ENCODE measurements around the gene METTL27.
A peak's percentile ranks its signal among the peaks of the same experiment; 100 is the strongest.
"Not testable (repeated sequence)": the region's sequence is repeated elsewhere in the genome, so short reads cannot be mapped to it uniquely, and the experiment has no call there.

METTL27 gene

DNA sequence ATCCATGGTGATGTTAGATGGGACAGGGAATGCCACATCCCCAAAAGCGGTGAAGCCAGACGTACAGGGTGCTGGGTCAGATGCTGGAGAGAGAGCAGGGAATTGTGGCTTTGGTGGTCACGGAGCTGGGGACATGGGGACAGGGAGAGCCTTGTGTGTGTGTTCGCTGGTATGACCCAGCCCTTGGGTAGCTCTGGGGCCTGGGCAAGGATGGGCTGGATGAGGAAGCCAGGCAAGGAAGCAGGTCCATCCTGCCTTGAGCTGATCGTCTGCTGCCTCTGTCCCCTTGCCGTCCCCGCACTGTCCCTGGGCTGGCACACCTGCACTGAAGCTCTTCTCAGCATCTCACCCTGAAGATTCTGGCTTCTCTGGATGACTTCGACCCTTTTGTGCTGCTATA is 26.9 kb downstream of the METTL27 start:
- DNase-seq: no peak

DNA sequence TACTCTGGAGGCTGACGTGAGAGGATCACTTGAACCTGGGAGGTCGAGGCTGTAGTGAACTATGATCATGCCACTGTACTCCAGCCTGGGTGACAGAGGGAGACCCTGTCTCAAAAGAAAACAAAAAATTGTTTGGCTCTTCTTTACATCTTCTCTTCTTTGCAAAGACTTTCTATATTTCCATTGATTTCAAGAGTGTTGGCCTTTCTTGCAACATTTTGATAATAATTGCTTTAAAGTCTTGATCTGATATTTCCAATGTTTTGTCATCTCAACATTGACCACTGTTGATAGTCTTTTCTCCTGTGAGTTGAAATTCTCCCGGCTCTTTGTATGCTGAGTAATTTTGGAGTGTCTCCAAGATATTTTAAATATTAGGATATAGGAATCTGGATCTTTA is 29.3 kb downstream of the METTL27 start:
- no peak for DNase-seq

DNA sequence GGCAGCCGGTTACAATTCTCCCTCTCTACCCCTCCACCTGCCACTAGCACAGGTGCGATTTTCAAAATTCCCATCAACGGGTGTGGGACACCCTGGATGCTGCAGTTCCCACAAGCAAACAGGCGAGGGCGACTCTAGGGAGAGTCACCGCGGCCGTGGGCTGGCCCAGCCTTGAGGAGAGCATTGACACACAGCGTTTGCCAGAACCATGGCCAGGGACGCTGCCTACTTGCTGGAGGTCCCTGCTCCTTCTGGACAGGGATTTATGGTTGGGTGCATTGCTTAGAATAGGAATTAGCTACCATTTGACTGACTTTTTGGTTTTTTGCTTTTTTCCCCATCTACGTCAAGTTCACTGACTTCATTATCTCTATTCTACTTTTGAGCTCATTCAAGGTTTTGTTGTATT is 30.6 kb downstream of the METTL27 start:
- peak; percentile 55 for DNase-seq

DNA sequence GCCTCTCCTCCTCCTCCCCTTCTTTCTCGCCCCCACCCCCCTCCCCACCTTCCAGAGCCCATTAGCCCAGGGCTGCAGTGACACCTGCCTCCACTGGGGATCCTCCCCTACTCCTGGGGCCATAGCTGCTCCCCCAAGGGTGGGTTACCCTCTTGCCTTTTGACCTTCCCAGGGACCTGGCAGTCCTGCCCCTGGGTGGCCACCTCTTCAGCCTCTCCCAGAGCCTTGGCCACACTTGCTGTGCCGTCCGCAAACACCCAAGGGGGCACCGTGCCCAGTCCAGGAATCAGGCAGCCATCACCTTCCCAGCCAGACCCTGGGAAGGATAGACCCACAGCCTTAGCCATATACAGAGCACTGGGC is 31.3 kb downstream of the METTL27 start:
- DNase-seq: no peak

DNA sequence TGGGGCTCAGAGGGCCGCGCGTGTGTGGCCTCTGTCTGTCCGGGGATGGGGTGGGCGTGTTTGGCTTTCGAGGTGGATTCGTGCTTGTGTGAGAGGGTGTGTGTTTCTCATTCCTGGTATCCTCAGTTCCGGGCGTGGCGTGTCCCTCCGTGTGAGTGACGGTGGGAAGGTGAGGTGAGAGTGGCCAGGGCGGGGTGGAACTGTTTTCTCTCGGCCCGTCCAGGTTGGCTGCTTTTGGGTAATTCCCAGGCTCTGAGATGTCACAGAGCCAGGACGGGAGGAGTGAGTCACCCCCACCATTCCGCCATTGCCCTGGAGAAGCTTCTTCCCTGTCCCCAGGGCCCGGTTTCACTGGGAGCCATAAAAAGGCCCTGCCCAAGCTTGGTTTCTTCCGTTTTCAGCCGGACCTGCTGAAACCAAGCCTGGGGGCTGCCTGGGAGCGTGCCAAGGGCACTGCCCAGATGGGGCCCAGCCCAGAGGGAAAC is 32.8 kb downstream of the METTL27 start:
- no peak for DNase-seq

DNA sequence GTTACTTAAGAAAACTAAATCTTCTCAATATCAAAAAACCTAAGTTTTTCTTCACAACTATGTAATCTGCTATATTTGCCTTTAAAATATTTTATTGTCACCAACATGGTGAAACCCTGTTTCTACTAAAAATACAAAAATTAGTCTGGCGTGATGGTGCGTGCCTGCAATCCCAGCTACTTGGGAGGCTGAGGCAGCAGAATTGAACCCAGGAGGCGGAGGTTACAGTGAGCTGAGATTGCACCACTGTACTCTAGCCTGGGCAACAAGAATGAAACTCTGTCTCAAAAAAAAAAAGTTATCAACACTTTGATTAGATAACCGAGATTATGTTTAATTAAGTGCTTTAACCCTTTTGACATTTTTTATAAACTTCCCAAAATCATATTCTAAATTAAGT is 39.9 kb downstream of the METTL27 start:
- DNase-seq: no peak

DNA sequence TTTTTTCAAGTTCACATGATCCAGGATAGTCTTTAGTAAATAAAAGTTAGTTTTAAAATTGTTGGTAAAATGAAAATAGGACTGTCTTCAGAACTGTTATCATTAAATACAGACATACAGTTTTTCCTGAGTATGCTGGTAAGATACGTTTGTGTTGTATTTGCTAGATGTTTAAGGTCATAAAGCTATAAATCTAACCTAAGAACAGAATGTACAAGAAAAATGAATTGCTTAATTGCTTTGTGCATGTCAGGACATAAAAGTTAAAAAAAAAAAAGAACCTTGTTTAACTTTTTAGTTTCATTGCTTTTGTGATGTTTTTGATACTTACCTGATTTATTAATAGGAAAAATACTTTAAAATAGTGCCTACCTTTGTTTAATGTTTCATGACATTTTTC is 40.7 kb downstream of the METTL27 start:
- no peak for DNase-seq

DNA sequence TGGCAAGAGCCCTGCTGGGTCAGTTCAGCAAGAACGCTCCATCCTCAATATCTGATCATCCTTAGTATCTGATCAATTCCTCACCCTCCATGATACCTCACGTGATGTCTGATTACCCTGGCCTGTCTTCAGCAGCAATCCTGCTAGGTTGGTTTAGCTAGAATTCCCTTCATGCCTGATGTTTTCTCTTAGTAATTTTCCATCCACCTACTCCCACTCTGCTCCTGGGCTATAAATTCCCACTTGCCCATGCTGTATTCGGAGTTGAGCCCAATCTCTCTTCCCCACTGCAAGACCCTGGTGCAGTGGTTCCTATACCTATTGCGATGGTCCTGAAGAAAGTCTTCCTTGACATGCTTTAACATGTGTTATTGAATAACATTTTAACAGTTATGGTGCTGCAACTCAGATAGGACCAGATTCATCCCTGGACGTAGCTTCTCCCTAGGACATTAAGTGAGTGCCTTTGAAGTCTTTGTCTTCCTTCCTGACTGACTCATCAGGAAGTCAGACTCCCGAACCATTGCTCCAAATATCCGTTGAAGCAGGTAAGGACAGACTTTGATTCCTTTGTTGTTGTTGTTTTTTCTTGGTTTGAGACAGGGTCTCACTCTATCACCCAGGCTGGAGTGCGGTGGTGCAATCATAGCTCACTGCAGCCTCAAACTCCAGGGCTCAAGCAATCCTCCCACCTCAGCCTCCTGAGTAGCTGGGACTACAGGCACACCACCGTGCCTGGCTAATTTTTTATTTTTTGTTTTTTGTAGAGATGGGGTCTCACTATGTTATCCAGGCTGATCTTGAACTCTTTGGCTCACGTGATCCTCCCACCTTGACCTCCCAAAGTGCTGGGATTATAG is 42.8 kb downstream of the METTL27 start:
- DNase-seq: no peak

DNA sequence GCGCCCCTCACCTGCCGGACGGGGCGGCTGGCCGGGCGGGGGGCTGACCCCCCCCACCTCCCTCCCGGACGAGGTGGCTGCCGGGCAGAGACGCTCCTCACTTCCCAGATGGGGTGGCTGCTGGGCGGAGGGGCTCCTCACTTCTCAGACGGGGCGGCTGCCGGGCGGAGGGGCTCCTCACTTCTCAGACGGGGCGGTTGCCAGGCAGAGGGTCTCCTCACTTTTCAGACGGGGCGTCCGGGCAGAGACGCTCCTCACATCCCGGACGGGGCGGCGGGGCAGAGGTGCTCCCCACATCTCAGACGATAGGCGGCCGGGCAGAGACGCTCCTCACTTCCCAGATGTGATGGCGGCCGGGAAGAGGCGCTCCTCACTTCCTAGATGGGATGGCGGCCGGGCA is 45.1 kb downstream of the METTL27 start:
- DNase-seq: not testable (repeated sequence)

DNA sequence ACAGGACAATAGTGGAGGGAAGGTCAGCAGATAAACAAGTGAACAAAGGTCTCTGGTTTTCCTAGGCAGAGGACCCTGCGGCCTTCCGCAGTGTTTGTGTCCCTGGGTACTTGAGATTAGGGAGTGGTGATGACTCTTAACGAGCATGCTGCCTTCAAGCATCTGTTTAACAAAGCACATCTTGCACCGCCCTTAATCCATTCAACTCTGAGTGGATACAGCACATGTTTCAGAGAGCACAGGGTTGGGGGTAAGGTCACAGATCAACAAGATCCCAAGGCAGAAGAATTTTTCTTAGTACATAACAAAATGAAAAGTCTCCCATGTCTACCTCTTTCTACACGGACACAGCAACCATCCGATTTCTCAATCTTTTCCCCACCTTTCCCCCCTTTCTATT is 45.7 kb downstream of the METTL27 start:
- DNase-seq: not testable (repeated sequence)

DNA sequence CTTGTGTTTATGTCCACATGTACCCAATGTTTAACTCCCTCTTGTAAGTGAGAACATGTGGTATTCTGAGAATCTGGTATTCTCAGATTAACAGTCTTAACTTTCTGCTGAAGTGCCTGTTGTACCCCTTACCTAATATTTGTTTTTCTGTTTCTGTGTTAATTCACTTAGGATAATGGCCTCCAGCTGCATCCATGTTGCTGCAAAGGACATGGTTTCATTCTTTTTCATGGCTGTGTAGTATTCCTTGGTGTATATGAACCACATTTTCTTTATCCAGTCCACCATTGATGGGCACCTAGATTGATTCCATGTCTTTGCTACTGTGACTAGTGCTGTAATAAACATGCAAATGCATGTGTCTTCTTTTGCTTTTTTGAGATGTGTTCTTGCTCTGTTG is 47.1 kb downstream of the METTL27 start:
- not testable (repeated sequence) for DNase-seq

DNA sequence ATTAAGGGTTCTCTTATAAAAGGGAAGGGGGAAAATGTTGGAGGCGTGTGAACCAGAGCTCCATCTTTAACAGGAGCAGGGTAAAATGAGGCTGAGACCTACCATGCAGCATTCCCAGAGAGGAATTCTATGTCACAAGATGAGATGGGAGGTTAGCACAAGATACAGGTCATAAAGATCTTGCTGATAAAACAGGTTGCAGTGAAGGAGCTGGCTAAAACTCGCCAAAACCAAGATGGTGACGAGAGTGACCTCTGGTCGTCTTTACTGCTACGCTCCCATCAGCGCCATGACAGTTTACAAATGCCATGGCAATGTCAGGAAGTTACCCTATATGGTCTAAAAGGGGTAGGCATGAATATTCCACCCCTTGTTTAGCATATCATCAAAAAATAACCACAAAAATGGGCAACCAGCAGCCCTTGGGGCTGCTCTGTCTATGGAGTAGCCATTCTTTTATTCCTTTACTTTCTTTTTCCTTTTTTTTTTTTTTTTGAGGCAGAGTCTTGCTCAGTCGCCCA is 51.1 kb downstream of the METTL27 start:
- not testable (repeated sequence) for DNase-seq

DNA sequence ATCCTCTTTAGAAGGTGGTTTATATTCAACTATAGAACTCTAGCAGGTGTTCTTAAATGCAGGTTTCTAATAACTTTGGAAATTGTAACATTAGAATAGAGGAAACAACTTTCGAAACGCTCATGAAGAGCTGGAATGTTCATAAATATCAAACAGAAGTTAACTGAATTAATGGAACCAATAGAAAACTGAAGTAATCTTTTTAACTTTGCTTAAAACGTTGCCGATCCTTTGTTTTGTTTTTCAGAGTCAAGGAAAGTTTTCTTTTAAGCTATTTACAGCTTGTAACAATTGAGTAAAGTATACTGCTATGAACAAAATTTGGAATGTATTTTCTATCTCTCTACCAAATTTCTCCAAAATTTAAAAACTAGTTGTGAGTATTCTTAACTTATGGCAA is 53.3 kb downstream of the METTL27 start:
- no peak for DNase-seq

DNA sequence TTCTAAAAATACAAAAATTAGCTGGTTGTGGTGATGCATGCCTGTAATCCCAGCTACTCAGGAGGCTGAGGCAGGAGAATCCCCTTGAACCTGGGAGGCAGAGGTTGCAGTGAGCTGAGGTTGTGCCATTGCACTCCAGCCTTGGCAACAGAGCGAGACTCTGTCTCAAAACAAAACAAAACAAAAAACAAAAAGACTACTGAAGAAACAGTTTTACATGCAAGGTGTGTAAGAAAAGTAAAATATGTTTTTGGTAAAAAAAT is 54.6 kb downstream of the METTL27 start:
- DNase-seq: not testable (repeated sequence)

DNA sequence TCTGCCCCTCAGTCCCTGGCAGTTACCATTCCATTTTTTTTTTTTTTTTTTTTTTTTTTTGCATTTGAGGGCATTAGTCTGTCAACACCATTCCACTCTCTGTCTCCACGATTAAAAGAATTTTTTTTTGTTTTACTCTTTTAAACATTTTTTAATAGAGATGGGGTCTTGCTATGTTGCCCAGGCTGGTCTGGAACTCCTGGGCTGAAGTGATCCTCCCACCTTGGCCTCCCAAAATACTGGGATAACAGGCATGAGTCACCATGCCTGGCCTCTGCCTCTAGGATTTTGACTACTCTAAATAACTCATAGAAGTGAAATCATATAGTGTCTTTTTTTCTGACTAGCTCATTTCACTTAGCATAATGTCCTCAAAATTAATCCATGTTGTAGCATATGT is 55.7 kb downstream of the METTL27 start:
- no peak for DNase-seq

Measured in activated CD4-positive, CD25-positive, alpha-beta regulatory T cell treated with anti-CD3 and anti-CD28 coated beads, Interleukin-2, amount 50 U/mL, for 72 hours (primary cell).